Osteocyte (in vitro differentiated cells): ENCODE data around the gene SPP2. TPM values are rescaled to one million over a fixed set of nuclear protein-coding genes. Genes with fewer than 3 reads are reported as not detected.

ENCODE experiments used
- DNase-seq: peaks from one replicate; pipeline ENCODE4 v3.0.0; 2021; ENCODE audit warnings: mixed read lengths; ENCODE audit not compliant: unreplicated experiment; ENCODE audit errors: extremely low spot score
- H3K27ac Mint-ChIP-seq: one replicate; pipeline ENCODE4 v1.8.0; 2021; ENCODE audit warnings: mild to moderate bottlenecking, mixed read lengths; ENCODE audit not compliant: unreplicated experiment
- H3K27me3 Mint-ChIP-seq: one replicate; pipeline ENCODE4 v1.8.0; 2021; ENCODE audit warnings: mixed read lengths; ENCODE audit not compliant: unreplicated experiment
- H3K36me3 Mint-ChIP-seq: one replicate; pipeline ENCODE4 v1.8.0; 2021; ENCODE audit warnings: mixed read lengths; ENCODE audit not compliant: unreplicated experiment
- H3K4me1 Mint-ChIP-seq: one replicate; pipeline ENCODE4 v1.8.0; 2021; ENCODE audit warnings: mixed read lengths; ENCODE audit not compliant: unreplicated experiment
- H3K4me3 Mint-ChIP-seq: one replicate; pipeline ENCODE4 v1.8.0; 2021; ENCODE audit warnings: mild to moderate bottlenecking, moderate library complexity, mixed read lengths; ENCODE audit not compliant: unreplicated experiment
- H3K9me3 Mint-ChIP-seq: one replicate; pipeline ENCODE4 v1.8.0; 2021; ENCODE audit warnings: mixed read lengths; ENCODE audit not compliant: unreplicated experiment
- total RNA-seq: library from RNA; stranded (reverse); gene quantifications from 2 replicates; pipeline ENCODE4 v1.2.1, GENCODE V29; 2021
- TF ChIP-seq, protein P1 (sequence below): fragments of 200-600 bp; sonication (generic); IDR thresholded peaks from 2 replicates; pipeline ENCODE4 v1.5.0; 2021; ENCODE audit warnings: antibody characterized with exemption, mild to moderate bottlenecking, moderate library complexity

Gene SPP2
- total RNA-seq, 1 donor from 2014 or later = not detected

DNA sequence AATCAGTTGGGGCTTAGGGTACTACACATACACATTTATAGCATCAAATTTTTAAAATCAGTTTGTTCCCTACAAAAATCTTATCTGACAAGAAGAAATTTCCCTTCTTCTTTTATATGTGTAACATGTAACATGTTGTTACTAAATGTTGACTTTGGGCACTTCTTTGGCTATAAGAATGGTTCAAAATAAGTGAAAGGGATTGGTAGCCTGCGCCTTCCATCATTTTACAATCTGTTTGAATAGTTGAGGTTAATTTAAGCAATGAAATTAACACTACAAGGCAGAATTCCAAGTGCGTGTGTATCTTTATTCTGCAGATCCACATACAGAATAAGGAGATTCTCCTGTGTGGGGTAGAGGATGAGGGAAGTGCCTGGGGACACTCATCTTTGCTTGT, 30.2 kb upstream of the SPP2 start:
- Mint-ChIP-seq H3K36me3 (no peaks in the 10 kb centered on the region), H3K4me1 (no peaks in the 10 kb centered on the region), H3K4me3 (no peak overlapping the region), H3K27ac (no peak overlapping the region), H3K27me3 (peaks cover 49% of the 10 kb centered on the region), H3K9me3 (no peaks in the 10 kb centered on the region)
- no peak for DNase-seq
- TF ChIP-seq, protein P1, sequence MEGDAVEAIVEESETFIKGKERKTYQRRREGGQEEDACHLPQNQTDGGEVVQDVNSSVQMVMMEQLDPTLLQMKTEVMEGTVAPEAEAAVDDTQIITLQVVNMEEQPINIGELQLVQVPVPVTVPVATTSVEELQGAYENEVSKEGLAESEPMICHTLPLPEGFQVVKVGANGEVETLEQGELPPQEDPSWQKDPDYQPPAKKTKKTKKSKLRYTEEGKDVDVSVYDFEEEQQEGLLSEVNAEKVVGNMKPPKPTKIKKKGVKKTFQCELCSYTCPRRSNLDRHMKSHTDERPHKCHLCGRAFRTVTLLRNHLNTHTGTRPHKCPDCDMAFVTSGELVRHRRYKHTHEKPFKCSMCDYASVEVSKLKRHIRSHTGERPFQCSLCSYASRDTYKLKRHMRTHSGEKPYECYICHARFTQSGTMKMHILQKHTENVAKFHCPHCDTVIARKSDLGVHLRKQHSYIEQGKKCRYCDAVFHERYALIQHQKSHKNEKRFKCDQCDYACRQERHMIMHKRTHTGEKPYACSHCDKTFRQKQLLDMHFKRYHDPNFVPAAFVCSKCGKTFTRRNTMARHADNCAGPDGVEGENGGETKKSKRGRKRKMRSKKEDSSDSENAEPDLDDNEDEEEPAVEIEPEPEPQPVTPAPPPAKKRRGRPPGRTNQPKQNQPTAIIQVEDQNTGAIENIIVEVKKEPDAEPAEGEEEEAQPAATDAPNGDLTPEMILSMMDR = no peak

- Mint-ChIP-seq H3K27me3 (peaks cover 57% of the 10 kb centered on the region), H3K4me1 (peaks cover 8% of the 10 kb centered on the region), H3K9me3 (no peaks in the 10 kb centered on the region), H3K36me3 (no peaks in the 10 kb centered on the region), H3K4me3 (no peak overlapping the region), H3K27ac (no peak overlapping the region)
- TF ChIP-seq, protein P1 = no peak
- no peak for DNase-seq
Measured at GRCh38 chr2:234022424-234022823, 28.1 kb upstream of the SPP2 start.

DNA sequence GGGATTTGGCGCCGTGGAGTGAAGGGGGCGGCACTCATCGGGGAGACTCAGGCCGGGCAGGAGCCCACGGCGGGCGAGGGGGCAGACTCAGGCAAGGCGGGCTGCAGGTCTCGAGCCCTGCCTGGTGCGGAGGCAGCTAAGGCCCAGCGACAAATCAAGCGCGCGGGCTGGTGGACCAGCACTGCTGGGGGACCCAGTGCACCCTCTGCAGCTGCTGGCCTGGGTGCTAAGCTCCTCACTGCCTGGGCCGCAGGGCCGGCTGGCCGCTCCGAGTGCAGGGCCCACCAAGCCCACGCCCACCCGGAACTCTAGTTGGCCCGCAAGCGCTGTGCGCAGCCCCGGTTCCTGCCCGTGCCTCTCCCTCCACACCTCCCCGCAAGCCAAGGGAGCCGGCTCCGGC, 26.2 kb upstream of the SPP2 start:
- Mint-ChIP-seq H3K27ac (no peak overlapping the region), H3K36me3 (no peaks in the 10 kb centered on the region), H3K27me3 (peaks cover 63% of the 10 kb centered on the region), H3K9me3 (no peaks in the 10 kb centered on the region), H3K4me3 (no peak overlapping the region), H3K4me1 (peaks cover 8% of the 10 kb centered on the region)
- DNase-seq = no peak
- TF ChIP-seq, protein P1 = no peak

DNA sequence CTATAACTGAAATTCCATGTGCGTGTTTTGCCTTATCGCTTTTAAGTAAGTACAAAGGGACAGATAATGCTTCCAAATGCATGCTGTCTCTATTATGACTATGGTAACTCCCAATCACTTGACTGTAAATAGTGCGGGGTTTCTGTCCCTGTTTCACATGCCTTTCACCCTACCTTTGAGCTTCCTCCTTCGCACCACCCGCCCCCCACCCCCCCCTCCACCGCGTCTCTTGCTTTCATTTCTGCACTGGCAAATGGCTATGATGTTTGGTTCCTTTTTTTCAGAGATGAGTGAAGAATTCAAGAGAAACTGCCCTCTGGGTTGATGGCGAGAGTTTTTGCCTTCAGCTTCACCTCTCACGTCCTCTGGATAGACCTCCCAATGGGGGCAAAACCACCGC, 25.0 kb upstream of the SPP2 start:
- Mint-ChIP-seq H3K27ac (no peak overlapping the region), H3K4me1 (peaks cover 8% of the 10 kb centered on the region), H3K27me3 (peaks cover 66% of the 10 kb centered on the region), H3K36me3 (no peaks in the 10 kb centered on the region), H3K4me3 (no peak overlapping the region), H3K9me3 (no peaks in the 10 kb centered on the region)
- DNase-seq = no peak
- TF ChIP-seq, protein P1 = no peak

GRCh38 chr2:234025891-234026401, 24.6 kb upstream of the SPP2 start:
- no peak overlapping the region for H3K27ac Mint-ChIP-seq
- TF ChIP-seq, protein P1 = no peak
- no peaks in the 10 kb centered on the region for H3K9me3 Mint-ChIP-seq
- H3K27me3 Mint-ChIP-seq = peaks cover 66% of the 10 kb centered on the region
- H3K36me3 Mint-ChIP-seq = no peaks in the 10 kb centered on the region
- DNase-seq = no peak
- H3K4me3 Mint-ChIP-seq = no peak overlapping the region
- peaks cover 8% of the 10 kb centered on the region for H3K4me1 Mint-ChIP-seq
